ENCODE measurements around the gene SIDT2. TPM values are rescaled to one million over a fixed set of nuclear protein-coding genes. Genes with fewer than 3 reads are reported as not detected.

The SIDT2 gene
- total and polyA plus RNA-seq, 8 donors, result 15.1 to 310 (median 50.0) TPM

GRCh38 chr11:117171007-117171403 lies 7.5 kb upstream of the SIDT2 start:
- peaks cover 13 to 59% (median 54%) of the 10 kb centered on the region in 4 donors for H3K36me3 ChIP-seq
- no peak for TF ChIP-seq EP300 (IDR thresholded peaks at IDR 0.05)
- TF ChIP-seq POLR2A (IDR thresholded peaks at IDR 0.05), result no peak
- TF ChIP-seq CTCF (IDR thresholded peaks at IDR 0.05), result no peak
- TF ChIP-seq POLR2AphosphoS5 (IDR thresholded peaks at IDR 0.05), result no peak
- 80 to 92% (median 90%) methylated on average over 2 of the region's 2 CpGs for WGBS, 5 donors
- H3K9me3 ChIP-seq, result no peaks in the 10 kb centered on the region
- peak overlapping the region in 1 of 5 donors; percentile 21 for H3K27ac ChIP-seq
- no peaks in the 10 kb centered on the region for H3K27me3 ChIP-seq
- intact Hi-C loops (cut with DNase I; ENCODE audit: low total_unique reads), result no loop called here
- no peak overlapping the region for H3K4me3 ChIP-seq
- peaks cover 11 to 64% (median 32%) of the 10 kb centered on the region in 4 donors for H3K4me1 ChIP-seq
- no peak for DNase-seq

- no peak overlapping the region for H3K4me3 ChIP-seq
- H3K9me3 ChIP-seq, result no peaks in the 10 kb centered on the region
- H3K36me3 ChIP-seq, result peaks cover 12 to 54% (median 49%) of the 10 kb centered on the region in 4 donors
- DNase-seq, result peak; percentile 18 to 26
- H3K4me1 ChIP-seq, result peaks cover 8 to 64% (median 37%) of the 10 kb centered on the region in 4 donors
- H3K27me3 ChIP-seq, result no peaks in the 10 kb centered on the region
- 63 to 77% (median 75%) methylated on average over 14 of the region's 14 CpGs for WGBS, 5 donors
- peak overlapping the region in 2 of 5 donors; percentile 16 to 21 for H3K27ac ChIP-seq
- TF ChIP-seq EP300 (IDR thresholded peaks at IDR 0.05), result no peak
- no peak for TF ChIP-seq POLR2A (IDR thresholded peaks at IDR 0.05)
- TF ChIP-seq CTCF (IDR thresholded peaks at IDR 0.05), result no peak
- no peak for TF ChIP-seq POLR2AphosphoS5 (IDR thresholded peaks at IDR 0.05)
- intact Hi-C loops (cut with DNase I; ENCODE audit: low total_unique reads), result no loop called here
These were observed 7.0 kb upstream of the SIDT2 start for GRCh38 chr11:117171404-117172061.

- intact Hi-C loops (cut with DNase I; ENCODE audit: low total_unique reads), result no loop called here
- no peak overlapping the region for H3K4me3 ChIP-seq
- TF ChIP-seq EP300 (IDR thresholded peaks at IDR 0.05) (no peak), POLR2A (IDR thresholded peaks at IDR 0.05) (no peak), POLR2AphosphoS5 (IDR thresholded peaks at IDR 0.05) (no peak), CTCF (IDR thresholded peaks at IDR 0.05) (no peak)
- H3K36me3 ChIP-seq, result peaks cover 5 to 40% (median 36%) of the 10 kb centered on the region in 4 donors
- DNase-seq, result peak; percentile 24 to 28
- H3K9me3 ChIP-seq, result no peaks in the 10 kb centered on the region
- H3K4me1 ChIP-seq, result peaks cover 17 to 67% (median 44%) of the 10 kb centered on the region in 4 donors
- peak overlapping the region in 4 of 5 donors; percentile 43 to 99 (median 48) for H3K27ac ChIP-seq
- WGBS, 5 donors, result 59 to 71% (median 62%) methylated on average over 14 of the region's 14 CpGs
- no peaks in the 10 kb centered on the region for H3K27me3 ChIP-seq
These were observed 5.7 kb upstream of the SIDT2 start for GRCh38 chr11:117172724-117173421.

GRCh38 chr11:117175104-117175503 lies 3.4 kb upstream of the SIDT2 start:
- peaks cover 28 to 78% (median 59%) of the 10 kb centered on the region in 4 donors for H3K4me1 ChIP-seq
- H3K4me3 ChIP-seq, result no peak overlapping the region
- H3K27me3 ChIP-seq, result no peaks in the 10 kb centered on the region
- peaks cover 1 to 18% (median 13%) of the 10 kb centered on the region in 4 donors for H3K36me3 ChIP-seq
- no peak for TF ChIP-seq CTCF (IDR thresholded peaks at IDR 0.05)
- TF ChIP-seq POLR2AphosphoS5 (IDR thresholded peaks at IDR 0.05), result no peak
- no peak for TF ChIP-seq EP300 (IDR thresholded peaks at IDR 0.05)
- TF ChIP-seq POLR2A (IDR thresholded peaks at IDR 0.05), result no peak
- intact Hi-C loops (cut with DNase I; ENCODE audit: low total_unique reads), result no loop called here
- 37 to 56% (median 46%) methylated on average over 7 of the region's 7 CpGs for WGBS, 5 donors
- DNase-seq, result peak; percentile 12 to 23
- H3K9me3 ChIP-seq, result no peaks in the 10 kb centered on the region
- H3K27ac ChIP-seq, result peak overlapping the region in 4 of 5 donors; percentile 5 to 99 (median 38)
